ENCODE results near the gene FSIP1.
A peak's percentile ranks its signal among the peaks of the same experiment; 100 is the strongest.

The FSIP1 gene

GRCh38 chr15:39641191-39641889, 141.3 kb downstream of the FSIP1 start:
- no peak for DNase-seq

- no peak for DNase-seq
These were observed 142.0 kb downstream of the FSIP1 start for GRCh38 chr15:39640665-39641064.

- DNase-seq = no peak
These were observed 143.6 kb downstream of the FSIP1 start for GRCh38 chr15:39639037-39639436.

- DNase-seq = no peak
These were observed 144.6 kb downstream of the FSIP1 start for GRCh38 chr15:39638041-39638440.

GRCh38 chr15:39631357-39631756, 151.3 kb downstream of the FSIP1 start:
- DNase-seq = peak; percentile 30

GRCh38 chr15:39629906-39630305, 152.7 kb downstream of the FSIP1 start:
- DNase-seq = no peak

- DNase-seq = peak; percentile 68
These were observed 153.3 kb downstream of the FSIP1 start for GRCh38 chr15:39629371-39629770.

GRCh38 chr15:39628546-39629257, 153.9 kb downstream of the FSIP1 start:
- no peak for DNase-seq

GRCh38 chr15:39628144-39628508, 154.5 kb downstream of the FSIP1 start:
- DNase-seq = no peak

- no peak for DNase-seq
These were observed 155.0 kb downstream of the FSIP1 start for GRCh38 chr15:39627451-39628143.

GRCh38 chr15:39625856-39626255, 156.8 kb downstream of the FSIP1 start:
- no peak for DNase-seq

GRCh38 chr15:39625451-39625850, 157.2 kb downstream of the FSIP1 start:
- no peak for DNase-seq

GRCh38 chr15:39624806-39625205, 157.8 kb downstream of the FSIP1 start:
- peak; percentile 48 for DNase-seq

GRCh38 chr15:39623529-39623931, 159.1 kb downstream of the FSIP1 start:
- peak; percentile 35 for DNase-seq

GRCh38 chr15:39622660-39623516, 159.8 kb downstream of the FSIP1 start:
- DNase-seq = no peak

GRCh38 chr15:39621976-39622375, 160.7 kb downstream of the FSIP1 start:
- no peak for DNase-seq

- DNase-seq = no peak
These were observed 161.4 kb downstream of the FSIP1 start for GRCh38 chr15:39621210-39621609.

GRCh38 chr15:39618063-39618823, 164.4 kb downstream of the FSIP1 start:
- no peak for DNase-seq

GRCh38 chr15:39616731-39617455, 165.7 kb downstream of the FSIP1 start:
- DNase-seq = no peak

GRCh38 chr15:39613861-39614260, 168.8 kb downstream of the FSIP1 start:
- DNase-seq = no peak

GRCh38 chr15:39613271-39613670, 169.4 kb downstream of the FSIP1 start:
- DNase-seq = no peak

- DNase-seq = no peak
These were observed 172.0 kb downstream of the FSIP1 start for GRCh38 chr15:39610665-39611064.
